Cerebellar nuclear complex (tissue), 1 donor: Measurements from ENCODE around the gene GOLGA6L2.
"Not testable (repeated sequence)": the region's sequence is repeated elsewhere in the genome, so short reads cannot be mapped to it uniquely, and the experiment has no call there.

Experiments
- DNase-seq, 2 experiments: peaks; one replicate each; lab custom pipeline; 2025; lab: John Stamatoyannopoulos, UW

GOLGA6L2 gene

GRCh38 chr15:23424111-23424904 lies 22.7 kb downstream of the GOLGA6L2 start:
- DNase-seq, result no peak

- no peak for DNase-seq
These were observed 23.9 kb downstream of the GOLGA6L2 start for GRCh38 chr15:23422946-23423708.

DNA sequence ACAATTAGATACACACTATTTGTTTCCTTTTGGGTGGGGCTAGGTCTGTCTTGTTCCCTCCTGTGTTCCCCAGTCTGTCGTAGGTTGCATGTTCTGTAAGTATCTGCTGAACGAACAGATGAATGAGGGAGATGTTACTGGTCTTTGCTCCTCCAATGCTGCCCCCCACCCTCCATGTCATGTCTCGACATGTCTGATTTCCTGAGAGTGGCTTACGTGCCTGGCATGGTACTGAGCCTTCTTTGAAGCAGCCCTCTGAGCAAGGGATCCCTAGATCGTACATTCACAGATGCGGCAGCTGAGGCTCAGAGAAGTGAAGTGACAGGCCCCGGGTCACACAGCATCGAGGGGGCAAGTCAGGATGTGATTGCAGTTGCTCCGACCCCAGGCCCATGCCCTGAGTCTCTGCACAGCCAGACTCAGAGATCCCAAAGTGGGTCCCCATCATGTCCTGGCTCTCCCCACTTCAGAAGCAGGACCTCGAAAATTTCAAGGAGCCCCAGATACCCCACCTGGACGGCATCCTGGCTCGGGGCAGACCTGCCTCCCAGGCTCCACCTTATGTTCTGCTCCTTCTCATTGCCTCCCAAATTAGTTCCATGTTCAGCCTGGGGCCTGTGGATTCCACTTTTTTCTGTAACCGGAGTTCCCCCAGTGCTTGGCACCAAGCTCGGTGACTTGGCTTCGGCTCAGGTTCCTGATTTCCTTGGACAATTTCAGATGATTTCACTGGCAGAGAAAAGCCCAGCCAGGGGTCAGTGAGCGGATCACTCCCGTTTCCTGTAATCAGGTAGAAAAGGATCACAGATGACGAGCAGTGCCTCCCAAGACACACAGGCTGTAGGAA lies 24.7 kb downstream of the GOLGA6L2 start:
- no peak for DNase-seq

DNA sequence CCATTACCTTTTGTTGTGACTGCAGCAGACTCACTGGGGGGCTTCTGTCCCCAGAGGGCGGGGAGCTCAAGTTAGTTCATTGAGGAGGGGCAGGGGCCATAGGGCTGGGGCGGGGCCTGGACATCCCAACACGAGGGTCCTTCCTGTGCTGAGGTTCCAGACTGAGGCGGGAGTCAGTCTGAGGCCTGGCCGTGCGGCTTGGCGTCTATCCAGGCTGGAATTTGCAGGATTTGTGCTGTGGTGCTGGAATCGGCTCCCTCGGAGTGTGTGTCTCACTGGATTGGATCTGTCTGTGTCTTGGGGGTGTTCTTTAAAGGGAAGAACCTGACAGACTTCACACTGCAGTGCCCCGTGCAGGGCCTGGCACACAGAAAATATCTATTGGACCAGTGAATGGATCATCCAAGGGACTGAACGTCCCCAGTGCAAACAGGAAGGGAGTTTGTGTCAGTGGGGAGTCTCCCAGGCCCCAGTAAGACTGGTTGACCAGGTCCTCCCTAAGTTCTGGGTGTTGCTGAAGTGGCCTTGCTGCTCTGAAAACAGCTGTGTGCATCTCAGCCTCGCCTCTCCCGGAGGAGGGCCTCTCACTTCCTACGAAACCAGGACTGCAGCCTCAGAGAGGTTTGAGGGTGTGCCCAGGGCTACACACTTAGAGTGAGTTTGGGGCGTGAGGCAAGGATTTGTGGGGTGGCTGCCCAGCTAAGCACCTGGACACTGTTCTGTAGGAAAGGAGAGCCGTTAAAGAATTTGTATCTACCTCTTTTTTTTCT lies 26.1 kb downstream of the GOLGA6L2 start:
- no peak for DNase-seq

- DNase-seq, result no peak
These were observed 30.4 kb downstream of the GOLGA6L2 start for GRCh38 chr15:23416349-23417276.

- DNase-seq, result not testable (repeated sequence)
These were observed 31.2 kb downstream of the GOLGA6L2 start for GRCh38 chr15:23415866-23416265.

GRCh38 chr15:23415321-23415865 lies 31.6 kb downstream of the GOLGA6L2 start:
- no peak for DNase-seq

DNA sequence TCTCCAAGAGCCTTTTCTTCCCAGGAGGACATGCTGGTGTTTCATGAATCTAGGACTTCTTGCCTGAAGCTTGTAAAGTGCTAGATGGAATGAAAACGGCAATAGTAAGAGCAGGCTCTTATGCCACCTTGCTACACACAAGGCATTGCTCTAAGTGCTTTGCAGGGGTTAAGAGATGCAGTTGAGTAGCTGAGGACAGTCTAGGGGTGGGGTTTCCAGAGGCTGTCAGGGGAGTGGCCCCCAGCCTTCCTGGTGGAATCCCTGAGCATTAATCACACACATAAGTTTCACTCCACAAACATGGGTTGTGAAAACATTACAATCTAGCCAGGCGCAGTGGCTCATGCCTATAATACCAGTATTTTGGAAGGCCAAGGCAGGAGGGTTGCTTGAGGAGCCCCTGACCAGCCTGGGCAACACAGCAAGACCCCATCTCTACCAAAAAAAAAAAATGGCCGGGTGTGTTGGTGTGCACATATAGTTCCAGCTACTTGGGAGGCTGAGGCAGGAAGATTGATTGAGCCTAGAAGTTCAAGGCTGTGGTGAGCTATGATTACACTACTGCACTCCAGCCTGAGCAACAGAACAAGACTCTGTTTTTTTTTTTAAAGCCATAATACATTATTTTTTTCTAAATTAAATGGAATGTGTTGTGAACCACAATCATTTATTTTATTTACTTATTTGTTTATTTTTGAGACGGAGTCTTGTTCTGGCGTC lies 34.0 kb downstream of the GOLGA6L2 start:
- DNase-seq, result not testable (repeated sequence)

DNA sequence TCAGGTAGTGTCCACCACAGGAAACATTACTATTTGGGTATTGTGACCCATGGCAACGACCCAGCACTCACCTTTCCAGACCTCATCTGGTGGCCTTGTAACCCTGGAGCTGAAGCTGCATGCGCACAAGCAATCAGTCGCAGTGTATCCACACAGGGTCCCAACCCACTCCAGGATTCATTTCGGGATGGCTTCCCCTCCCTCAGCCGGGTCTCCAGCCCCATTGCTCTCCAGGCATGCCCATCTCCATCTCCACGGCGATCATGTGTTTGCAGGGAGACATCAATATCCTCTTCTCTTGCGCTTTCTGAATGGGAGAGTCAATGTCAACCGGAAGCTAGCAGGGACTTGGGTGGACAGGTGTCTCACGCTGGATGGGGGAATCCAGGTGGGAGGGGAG lies 35.2 kb downstream of the GOLGA6L2 start:
- DNase-seq, result no peak

- DNase-seq, result no peak
These were observed 43.5 kb downstream of the GOLGA6L2 start for GRCh38 chr15:23403550-23403949.

DNA sequence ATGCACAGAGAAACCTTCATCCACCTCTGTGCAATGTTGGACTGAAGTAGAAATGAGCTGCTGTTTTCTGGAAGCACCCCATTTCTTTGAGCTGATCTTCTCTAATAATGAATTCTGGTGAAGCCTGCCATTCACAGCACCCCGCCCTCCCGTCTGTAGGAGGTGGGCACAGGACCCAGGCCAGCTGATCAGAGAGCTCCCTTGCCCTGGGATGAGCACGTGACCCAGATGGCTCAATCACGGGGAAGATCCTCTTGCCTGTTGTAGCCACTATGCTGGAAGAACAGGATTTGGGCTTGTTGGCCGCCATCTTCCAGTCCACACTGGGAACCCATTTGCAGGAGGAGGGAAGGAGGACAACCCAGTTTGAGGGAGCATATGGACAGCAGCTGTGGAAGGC lies 44.5 kb downstream of the GOLGA6L2 start:
- no peak for DNase-seq

GRCh38 chr15:23402140-23402539 lies 44.9 kb downstream of the GOLGA6L2 start:
- no peak for DNase-seq

DNA sequence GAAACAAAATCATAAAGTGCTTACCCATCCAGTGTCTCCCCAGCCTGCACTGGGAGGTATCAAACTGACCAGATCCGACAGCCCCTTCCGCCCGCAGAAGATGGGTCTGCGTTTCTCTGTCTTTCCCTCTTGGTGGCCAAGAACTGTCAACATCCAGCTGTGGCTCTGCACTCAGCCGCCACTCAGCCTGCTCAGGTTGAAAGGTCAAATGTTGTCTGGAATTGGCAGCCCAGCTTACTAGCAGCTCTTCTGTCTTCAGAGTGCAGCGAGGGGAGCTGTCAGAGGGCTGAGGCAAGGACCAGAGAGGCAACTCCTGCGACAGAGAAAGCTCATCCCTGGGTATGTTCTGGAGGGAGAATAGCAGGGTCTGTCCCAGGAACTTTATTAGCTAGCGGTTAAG lies 45.4 kb downstream of the GOLGA6L2 start:
- no peak for DNase-seq

GRCh38 chr15:23399207-23399606 lies 47.8 kb downstream of the GOLGA6L2 start:
- not testable (repeated sequence) for DNase-seq

GRCh38 chr15:23398357-23398756 lies 48.7 kb downstream of the GOLGA6L2 start:
- not testable (repeated sequence) for DNase-seq

- DNase-seq, result no peak
These were observed 49.3 kb downstream of the GOLGA6L2 start for GRCh38 chr15:23397779-23398178.

GRCh38 chr15:23395832-23396231 lies 51.2 kb downstream of the GOLGA6L2 start:
- no peak for DNase-seq

DNA sequence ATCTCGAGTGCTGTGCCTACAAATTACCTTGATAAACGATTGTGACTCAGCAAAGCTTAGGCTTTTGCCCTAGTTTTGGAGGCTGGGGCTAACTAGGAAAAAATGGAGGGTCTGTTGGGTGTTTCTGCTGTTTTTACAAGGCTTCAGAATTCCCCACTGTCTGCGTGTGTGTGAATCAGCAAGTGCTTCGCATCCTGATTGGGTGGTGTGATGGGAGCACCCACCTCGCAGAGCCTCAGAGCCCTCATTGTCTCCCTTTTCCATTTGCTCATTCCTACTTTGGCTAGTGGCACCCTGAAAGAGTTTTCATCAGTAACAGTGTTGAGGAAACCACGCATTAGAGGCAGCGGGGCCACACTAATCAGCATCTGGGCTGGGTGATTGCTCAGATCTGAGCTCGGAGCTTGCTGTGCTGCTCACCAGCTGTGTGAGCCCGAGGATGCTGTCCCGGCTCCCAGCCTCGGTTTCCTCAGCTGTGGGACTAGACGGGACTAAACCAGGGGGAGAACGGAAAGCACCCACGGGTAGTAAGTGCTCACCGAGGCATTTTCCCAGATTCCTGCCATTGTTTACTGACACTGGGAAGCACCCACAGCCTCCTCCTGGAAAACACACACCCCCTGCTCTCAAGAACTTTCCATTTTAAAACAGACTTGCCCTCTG lies 51.9 kb downstream of the GOLGA6L2 start:
- no peak for DNase-seq
